Measurements from ENCODE around the gene NAV2. TPM values are rescaled to one million over a fixed set of nuclear protein-coding genes. Genes with fewer than 3 reads are reported as not detected.
A peak's percentile ranks its signal among the peaks of the same experiment; 100 is the strongest.

The NAV2 gene
- total RNA-seq, 1 experiment from 2014 or later: 46.3 TPM

DNA sequence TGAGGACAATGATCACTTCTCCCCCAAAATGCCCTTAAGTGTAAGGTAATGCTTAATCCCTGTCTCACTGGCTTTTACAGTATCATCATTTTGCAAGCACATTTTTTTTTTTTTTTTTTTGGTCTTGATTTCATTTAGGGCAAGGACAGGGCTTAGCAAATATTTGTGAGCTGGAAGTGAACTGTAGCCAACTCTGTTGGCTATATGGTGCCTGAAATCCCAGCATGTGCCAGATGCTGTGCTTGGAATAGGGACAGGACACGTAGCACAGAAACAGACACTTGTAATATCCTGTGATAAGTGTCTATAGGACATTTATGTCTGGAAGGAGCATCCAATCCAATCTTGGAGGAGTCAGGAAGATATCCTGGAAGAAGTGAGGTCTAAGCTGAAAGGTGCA lies 198.3 kb downstream of the NAV2 start:
- no peak overlapping the region for H3K9ac ChIP-seq (ENCODE audit: extremely low read depth, insufficient read length, low read length)
- no peak for DNase-seq
- H3K23ac ChIP-seq (ENCODE audit: insufficient read length, low read depth, low read length): no peak overlapping the region
- H3K27ac ChIP-seq (ENCODE audit: insufficient read length, low read depth, low read length): no peak overlapping the region
- no peaks in the 10 kb centered on the region for H3K79me1 ChIP-seq (ENCODE audit: insufficient read depth, low read depth, low read length, poor library complexity, severe bottlenecking)
- H3K4me1 ChIP-seq (ENCODE audit: insufficient read depth, low read length): peaks cover 17% of the 10 kb centered on the region
- H3K18ac ChIP-seq (ENCODE audit: insufficient read length, low read depth, low read length): no peak overlapping the region
- H3K23me2 ChIP-seq (ENCODE audit: insufficient read length, low read depth, low read length, poor library complexity, severe bottlenecking): no peaks in the 10 kb centered on the region
- TF ChIP-seq, protein P1, sequence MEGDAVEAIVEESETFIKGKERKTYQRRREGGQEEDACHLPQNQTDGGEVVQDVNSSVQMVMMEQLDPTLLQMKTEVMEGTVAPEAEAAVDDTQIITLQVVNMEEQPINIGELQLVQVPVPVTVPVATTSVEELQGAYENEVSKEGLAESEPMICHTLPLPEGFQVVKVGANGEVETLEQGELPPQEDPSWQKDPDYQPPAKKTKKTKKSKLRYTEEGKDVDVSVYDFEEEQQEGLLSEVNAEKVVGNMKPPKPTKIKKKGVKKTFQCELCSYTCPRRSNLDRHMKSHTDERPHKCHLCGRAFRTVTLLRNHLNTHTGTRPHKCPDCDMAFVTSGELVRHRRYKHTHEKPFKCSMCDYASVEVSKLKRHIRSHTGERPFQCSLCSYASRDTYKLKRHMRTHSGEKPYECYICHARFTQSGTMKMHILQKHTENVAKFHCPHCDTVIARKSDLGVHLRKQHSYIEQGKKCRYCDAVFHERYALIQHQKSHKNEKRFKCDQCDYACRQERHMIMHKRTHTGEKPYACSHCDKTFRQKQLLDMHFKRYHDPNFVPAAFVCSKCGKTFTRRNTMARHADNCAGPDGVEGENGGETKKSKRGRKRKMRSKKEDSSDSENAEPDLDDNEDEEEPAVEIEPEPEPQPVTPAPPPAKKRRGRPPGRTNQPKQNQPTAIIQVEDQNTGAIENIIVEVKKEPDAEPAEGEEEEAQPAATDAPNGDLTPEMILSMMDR (conservative IDR thresholded peaks at IDR 0.05): no peak
- no peak overlapping the region for H2AK5ac ChIP-seq (ENCODE audit: insufficient read length, low read length)
- no peak overlapping the region for H3K4me3 Mint-ChIP-seq
- no peak overlapping the region for H3T11ph ChIP-seq (ENCODE audit: low read length)
- no CpG with 5 or more reads among the region's 1 CpG for WGBS (ENCODE audit: extremely low coverage, insufficient read length, low lambda C conversion rate)
- H3K4ac ChIP-seq (ENCODE audit: low read depth, low read length): no peak overlapping the region
- H4K5ac ChIP-seq (ENCODE audit: insufficient read length, low read depth, low read length): no peak overlapping the region
- H3K27me3 Mint-ChIP-seq (ENCODE audit: low read depth): no peaks in the 10 kb centered on the region; the same call in 1 of the 2 replicates
- no peak overlapping the region for H2BK20ac ChIP-seq (ENCODE audit: low read depth, low read length, poor library complexity, severe bottlenecking)
- H2BK15ac ChIP-seq (ENCODE audit: low read depth, low read length): no peak overlapping the region
- H3K14ac ChIP-seq (ENCODE audit: insufficient read depth, low read length): no peak overlapping the region
- H3K27me3 ChIP-seq (ENCODE audit: insufficient read depth, low read length): no peaks in the 10 kb centered on the region
- H2BK5ac ChIP-seq (ENCODE audit: insufficient read length, low read length): no peak overlapping the region
- H3K79me2 ChIP-seq (ENCODE audit: insufficient read depth, low read length): no peaks in the 10 kb centered on the region
- no peak overlapping the region for H2BK12ac ChIP-seq (ENCODE audit: insufficient read length, low read depth, low read length)
- H2AFZ ChIP-seq (ENCODE audit: low read length): no peak overlapping the region
- H4K20me1 ChIP-seq (ENCODE audit: control insufficient read depth, insufficient read depth, insufficient read length): no peaks in the 10 kb centered on the region
- no peak overlapping the region for H4K91ac ChIP-seq (ENCODE audit: insufficient read length, low read depth, low read length)
- H3K36me3 Mint-ChIP-seq (ENCODE audit: insufficient read depth in 1 of 3, low read depth in 3 of 3): peaks cover 12 to 15% (median 14%) of the 10 kb centered on the region in 3 experiments; a peak in 5 of 7 replicates
- H3K9me3 Mint-ChIP-seq: no peaks in the 10 kb centered on the region
- peaks cover 35 to 39% of the 10 kb centered on the region in 2 experiments for H3K4me1 Mint-ChIP-seq
- no peaks in the 10 kb centered on the region for H3K9me3 ChIP-seq (ENCODE audit: control insufficient read depth, low read depth, low read length)
- no peak overlapping the region for H2BK120ac ChIP-seq (ENCODE audit: low read depth, low read length, poor library complexity, severe bottlenecking)
- no peak overlapping the region for H4K8ac ChIP-seq (replicated peaks; ENCODE audit: insufficient read length, low read depth, low read length)
- no peak overlapping the region for H3K56ac ChIP-seq (ENCODE audit: insufficient read length, low read depth, low read length)
- no peak overlapping the region for H3K4me2 ChIP-seq (ENCODE audit: insufficient read depth, insufficient read length, low read length)
- H3K27ac Mint-ChIP-seq: 0 out of 7 replicates have a peak overlapping the region, but pooled peaks of 1 of the 3 experiments have one; percentile 41
